Subcutaneous adipose tissue (tissue), 4 donors: ENCODE results near the gene GGT5. TPM values are rescaled to one million over a fixed set of nuclear protein-coding genes. Genes with fewer than 3 reads are reported as not detected.

ENCODE experiments used
- total RNA-seq, 4 donors: library from RNA; depleted of rRNA; stranded (reverse); fragments of >200 nt; gene quantifications; one replicate each; pipeline ENCODE4 v1.1.0, GENCODE V29; 2016
- TF ChIP-seq, protein P1 (sequence below): fragments of 450-650 bp; IDR thresholded peaks from one replicate; pipeline ENCODE4 v1.5.1; 2016; ENCODE audit warnings: low read depth, mild to moderate bottlenecking, control low read depth, antibody characterized with exemption, moderate library complexity

Gene GGT5
- total RNA-seq, 4 donors from 2014 or later, result 55.9 to 111 (median 64.6) TPM

DNA sequence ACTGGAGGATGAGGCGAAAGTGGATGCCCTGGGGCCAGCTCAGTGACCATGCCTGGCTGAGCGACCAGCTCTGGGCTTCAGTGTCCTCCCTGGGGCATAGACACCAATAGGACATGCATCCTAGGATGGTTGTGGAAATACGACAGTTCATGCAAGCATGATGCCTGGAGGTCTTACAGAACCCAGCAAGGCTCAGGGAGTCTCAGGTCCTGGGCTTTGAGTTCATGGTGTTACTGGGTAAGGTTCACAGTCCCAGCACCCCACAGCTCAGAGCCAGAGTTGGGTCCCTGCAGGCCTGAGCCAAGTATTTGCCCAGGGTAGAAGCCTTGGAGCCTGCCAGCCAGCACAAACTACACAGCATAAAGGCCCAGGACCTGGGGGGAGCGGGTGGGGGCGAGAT lies 67.8 kb downstream of the GGT5 start:
- TF ChIP-seq, protein P1, sequence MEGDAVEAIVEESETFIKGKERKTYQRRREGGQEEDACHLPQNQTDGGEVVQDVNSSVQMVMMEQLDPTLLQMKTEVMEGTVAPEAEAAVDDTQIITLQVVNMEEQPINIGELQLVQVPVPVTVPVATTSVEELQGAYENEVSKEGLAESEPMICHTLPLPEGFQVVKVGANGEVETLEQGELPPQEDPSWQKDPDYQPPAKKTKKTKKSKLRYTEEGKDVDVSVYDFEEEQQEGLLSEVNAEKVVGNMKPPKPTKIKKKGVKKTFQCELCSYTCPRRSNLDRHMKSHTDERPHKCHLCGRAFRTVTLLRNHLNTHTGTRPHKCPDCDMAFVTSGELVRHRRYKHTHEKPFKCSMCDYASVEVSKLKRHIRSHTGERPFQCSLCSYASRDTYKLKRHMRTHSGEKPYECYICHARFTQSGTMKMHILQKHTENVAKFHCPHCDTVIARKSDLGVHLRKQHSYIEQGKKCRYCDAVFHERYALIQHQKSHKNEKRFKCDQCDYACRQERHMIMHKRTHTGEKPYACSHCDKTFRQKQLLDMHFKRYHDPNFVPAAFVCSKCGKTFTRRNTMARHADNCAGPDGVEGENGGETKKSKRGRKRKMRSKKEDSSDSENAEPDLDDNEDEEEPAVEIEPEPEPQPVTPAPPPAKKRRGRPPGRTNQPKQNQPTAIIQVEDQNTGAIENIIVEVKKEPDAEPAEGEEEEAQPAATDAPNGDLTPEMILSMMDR, result no peak

- TF ChIP-seq, protein P1, result no peak
Observed at GRCh38 chr22:24176630-24177029, 68.3 kb downstream of the GGT5 start.

DNA sequence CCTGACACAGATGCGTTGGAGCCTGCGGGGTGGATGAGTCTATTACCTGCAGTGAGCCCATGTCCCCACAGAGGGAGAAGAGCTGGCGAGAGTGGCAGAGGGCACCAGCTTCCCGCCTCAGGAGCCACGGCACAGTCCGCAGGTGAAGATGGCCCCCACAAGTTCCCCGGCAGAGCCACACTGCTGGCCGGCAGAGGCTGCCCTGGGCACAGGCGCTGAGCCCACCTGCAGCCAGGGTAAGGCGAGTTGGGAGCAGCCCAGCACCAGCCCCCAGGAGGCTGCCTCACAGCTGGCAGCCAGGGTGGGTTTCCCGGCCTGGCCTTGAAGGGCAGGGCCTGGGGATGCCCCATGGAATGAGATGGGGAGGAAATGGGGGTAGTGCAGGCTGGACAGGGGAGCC lies 68.8 kb downstream of the GGT5 start:
- TF ChIP-seq, protein P1, result no peak

- TF ChIP-seq, protein P1, result no peak
Observed at GRCh38 chr22:24175160-24175808, 69.6 kb downstream of the GGT5 start.

DNA sequence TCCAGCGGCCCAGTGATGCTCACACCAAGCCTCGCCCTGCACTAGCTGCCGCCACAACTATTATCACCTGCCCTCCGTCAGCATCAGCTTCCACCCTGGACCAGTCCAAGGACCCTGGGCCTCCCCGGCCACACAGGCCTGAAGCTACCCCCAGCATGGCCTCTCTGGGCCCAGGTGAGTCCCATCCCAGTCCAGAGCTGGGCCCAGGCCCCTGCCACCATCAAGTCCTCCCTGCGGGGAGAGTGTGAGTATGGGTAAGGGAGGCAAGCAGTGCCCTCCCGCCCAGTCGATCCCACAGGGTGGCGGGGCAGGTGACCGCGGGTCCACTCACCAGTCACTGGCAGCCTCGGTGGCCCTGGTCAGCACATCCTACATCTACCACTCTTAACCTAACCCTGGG lies 73.1 kb downstream of the GGT5 start:
- TF ChIP-seq, protein P1, result no peak

DNA sequence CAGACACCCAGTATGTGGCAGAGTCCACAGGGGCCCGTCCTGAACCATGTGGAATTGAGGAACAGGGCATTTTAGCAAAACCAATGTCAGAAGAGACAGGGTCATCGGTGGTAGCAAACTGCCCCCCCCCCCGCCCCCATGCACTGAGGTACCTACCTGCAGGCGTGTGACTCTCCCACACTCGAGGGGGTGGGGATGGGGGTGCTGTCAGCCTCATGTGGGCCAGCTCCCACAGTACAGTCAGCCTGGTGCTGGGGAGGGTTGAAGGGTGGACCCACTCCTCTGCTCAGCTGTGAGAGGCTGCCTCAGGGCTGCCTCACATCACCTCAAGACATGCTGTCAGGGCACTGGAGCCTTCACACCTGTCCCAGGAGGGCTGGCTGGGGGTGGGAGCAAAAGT lies 74.2 kb downstream of the GGT5 start:
- TF ChIP-seq, protein P1, result no peak

DNA sequence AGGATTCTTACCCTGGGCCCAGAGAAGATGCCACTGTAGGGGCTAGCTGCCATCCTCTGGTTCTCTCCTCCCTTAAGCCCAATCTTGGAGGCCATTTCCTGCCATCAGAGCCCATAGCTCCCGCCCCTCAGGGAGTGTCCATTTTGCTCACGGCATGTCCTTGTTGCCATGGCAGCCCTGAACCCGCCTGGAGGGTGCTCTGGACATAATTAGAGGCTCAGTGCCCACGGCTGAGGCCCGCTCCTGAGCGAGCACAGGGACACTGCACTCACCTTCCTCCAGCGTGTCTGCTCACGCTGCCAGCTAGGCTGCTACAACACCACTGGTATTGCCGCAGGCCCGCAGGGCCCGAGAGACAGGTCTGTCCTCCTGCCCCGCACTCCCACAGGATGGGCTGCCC lies 74.7 kb downstream of the GGT5 start:
- TF ChIP-seq, protein P1, result no peak

Other genes with a start within 250 kb of the GGT5 start
- gene GSTT4, start 239.6 kb downstream of the GGT5 start, total RNA-seq, result not detected
- 10 to 100 TPM; 22.5 to 50.9 (median 31.9) TPM for gene CABIN1, start 233.8 kb downstream of the GGT5 start, total RNA-seq
- 1 to 10 TPM in 3 of 4 donors, under 1 TPM in 1; 0.82 to 2.4 (median 2.0) TPM for gene SUSD2, start 63.6 kb downstream of the GGT5 start, total RNA-seq
- 10 to 100 TPM; 30.8 to 44.3 (median 38.4) TPM for gene SPECC1L, start 25.7 kb upstream of the GGT5 start, total RNA-seq
- gene ADORA2A, start 182.5 kb upstream of the GGT5 start, total RNA-seq, result 1 to 10 TPM in 3 of 4 donors, under 1 TPM in 1; 0.88 to 4.7 (median 2.2) TPM